ENCODE measurements around the gene VPS13C. TPM values are rescaled to one million over a fixed set of nuclear protein-coding genes. Genes with fewer than 3 reads are reported as not detected.

VPS13C gene
- total RNA-seq, 1 donor from 2014 or later = 51.6 TPM

DNA sequence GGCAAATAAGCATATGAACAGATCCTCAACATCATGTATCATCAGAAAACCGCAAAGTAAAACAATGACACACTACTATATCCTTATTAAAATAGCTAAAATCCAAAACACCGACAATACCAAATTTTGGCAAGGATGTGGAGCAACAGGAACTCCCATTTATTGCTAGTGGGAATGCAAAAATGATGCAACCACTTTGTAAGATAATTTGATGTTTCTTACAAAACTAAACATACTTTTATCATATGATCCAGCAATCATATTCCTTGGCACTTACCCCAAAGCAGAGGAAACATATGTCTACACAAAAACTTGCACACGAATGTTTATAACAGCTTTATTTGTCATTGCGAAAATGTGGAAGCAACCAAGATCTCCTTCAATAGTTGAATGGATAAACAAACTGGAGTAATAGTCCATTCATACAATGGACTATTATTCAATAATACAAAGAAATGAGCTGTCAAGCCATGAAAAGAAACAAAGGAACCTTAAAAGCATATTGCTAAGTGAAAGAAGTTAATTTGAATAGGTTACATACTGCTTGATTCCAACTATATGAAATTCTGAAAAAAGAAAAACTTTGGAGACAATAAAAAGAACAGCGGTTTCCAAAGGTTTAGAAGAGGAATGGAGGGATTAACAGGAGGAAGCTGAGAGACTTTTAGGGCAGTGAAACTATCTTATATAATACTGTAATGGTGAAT is 172.0 kb downstream of the VPS13C start:
- no peak overlapping the region for H3K4me2 ChIP-seq
- Mint-ChIP-seq H3K27me3 (ENCODE audit: insufficient read depth, low read depth) (no peaks in the 10 kb centered on the region), H3K36me3 (peaks cover 22% of the 10 kb centered on the region), H3K27ac (no peak overlapping the region), H3K4me3 (no peak overlapping the region), H3K9me3 (peaks cover 10% of the 10 kb centered on the region), H3K4me1 (no peaks in the 10 kb centered on the region)
- no peak overlapping the region for H2AFZ ChIP-seq (replicated peaks)
- H3K4me1 ChIP-seq = peaks cover 13% of the 10 kb centered on the region
- no peaks in the 10 kb centered on the region for H3K27me3 ChIP-seq
- H3K9ac ChIP-seq = no peak overlapping the region
- H3K4me3 ChIP-seq = no peak overlapping the region
- no peaks in the 10 kb centered on the region for H4K20me1 ChIP-seq (ENCODE audit: low read depth)
- H3K36me3 ChIP-seq = peaks cover 10% of the 10 kb centered on the region
- H3K27ac ChIP-seq = no peak overlapping the region
- H3K79me2 ChIP-seq (ENCODE audit: low read depth) = no peaks in the 10 kb centered on the region
- DNase-seq (ENCODE audit: low spot score) = no peak
- peaks cover 6% of the 10 kb centered on the region for H3K9me3 ChIP-seq (ENCODE audit: low read depth)
- peaks cover 14% of the 10 kb centered on the region for H3F3A ChIP-seq (ENCODE audit: low read depth)
- TF ChIP-seq EZH2 (IDR thresholded peaks at IDR 0.05) (no peak), CTCF (IDR thresholded peaks at IDR 0.05) (no peak), EZH2phosphoT487 (IDR thresholded peaks at IDR 0.05) (no peak)

DNA sequence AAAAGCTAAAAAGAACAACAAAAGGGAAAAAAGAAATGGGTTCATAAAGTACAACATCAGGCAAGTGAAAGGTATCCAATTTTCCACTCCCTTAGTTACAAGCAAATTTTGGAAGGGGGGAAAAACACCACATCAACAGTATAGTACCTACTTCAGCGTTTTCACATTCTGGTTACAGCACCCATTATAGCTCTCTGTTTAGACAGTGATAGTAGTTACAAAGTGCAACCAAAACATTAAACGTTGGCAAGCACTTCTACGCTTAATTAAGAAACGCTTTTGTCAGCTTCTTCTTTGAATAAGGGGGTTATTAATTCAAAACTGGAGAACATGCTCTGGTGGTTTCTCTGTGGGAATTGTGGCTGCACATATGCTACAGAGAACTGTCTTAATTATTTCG is 180.2 kb downstream of the VPS13C start:
- no peak overlapping the region for H3K27ac ChIP-seq
- H3K79me2 ChIP-seq (ENCODE audit: low read depth) = no peaks in the 10 kb centered on the region
- TF ChIP-seq EZH2 (IDR thresholded peaks at IDR 0.05) (no peak), EZH2phosphoT487 (IDR thresholded peaks at IDR 0.05) (no peak), CTCF (IDR thresholded peaks at IDR 0.05) (no peak)
- no peaks in the 10 kb centered on the region for H4K20me1 ChIP-seq (ENCODE audit: low read depth)
- H3K4me1 ChIP-seq = no peaks in the 10 kb centered on the region
- no peaks in the 10 kb centered on the region for H3K27me3 Mint-ChIP-seq (ENCODE audit: insufficient read depth, low read depth)
- no peak overlapping the region for H3K27ac Mint-ChIP-seq
- no peak for DNase-seq (ENCODE audit: low spot score)
- H3K4me2 ChIP-seq = no peak overlapping the region
- H3K36me3 Mint-ChIP-seq = no peaks in the 10 kb centered on the region
- no peaks in the 10 kb centered on the region for H3K27me3 ChIP-seq
- H3K4me3 ChIP-seq = no peak overlapping the region
- no peaks in the 10 kb centered on the region for H3K9me3 ChIP-seq (ENCODE audit: low read depth)
- no peak overlapping the region for H3K9ac ChIP-seq
- H3F3A ChIP-seq (ENCODE audit: low read depth) = no peaks in the 10 kb centered on the region
- no peaks in the 10 kb centered on the region for H3K4me1 Mint-ChIP-seq
- H3K36me3 ChIP-seq = peaks cover 7% of the 10 kb centered on the region
- no peaks in the 10 kb centered on the region for H3K9me3 Mint-ChIP-seq
- no peak overlapping the region for H2AFZ ChIP-seq (replicated peaks)
- no peak overlapping the region for H3K4me3 Mint-ChIP-seq

GRCh38 chr15:61879219-61879618 is 181.0 kb downstream of the VPS13C start:
- no peaks in the 10 kb centered on the region for H3K4me1 ChIP-seq
- H3K4me2 ChIP-seq = no peak overlapping the region
- H3K9me3 ChIP-seq (ENCODE audit: low read depth) = no peaks in the 10 kb centered on the region
- Mint-ChIP-seq H3K27ac (no peak overlapping the region), H3K4me1 (no peaks in the 10 kb centered on the region), H3K4me3 (no peak overlapping the region), H3K36me3 (no peaks in the 10 kb centered on the region), H3K9me3 (no peaks in the 10 kb centered on the region), H3K27me3 (ENCODE audit: insufficient read depth, low read depth) (no peaks in the 10 kb centered on the region)
- H3K4me3 ChIP-seq = no peak overlapping the region
- H3K9ac ChIP-seq = no peak overlapping the region
- no peak for DNase-seq (ENCODE audit: low spot score)
- TF ChIP-seq EZH2phosphoT487 (IDR thresholded peaks at IDR 0.05) (no peak), CTCF (IDR thresholded peaks at IDR 0.05) (no peak), EZH2 (IDR thresholded peaks at IDR 0.05) (no peak)
- peaks cover 7% of the 10 kb centered on the region for H3K36me3 ChIP-seq
- no peaks in the 10 kb centered on the region for H3F3A ChIP-seq (ENCODE audit: low read depth)
- no peaks in the 10 kb centered on the region for H4K20me1 ChIP-seq (ENCODE audit: low read depth)
- H3K79me2 ChIP-seq (ENCODE audit: low read depth) = no peaks in the 10 kb centered on the region
- H2AFZ ChIP-seq (replicated peaks) = no peak overlapping the region
- no peak overlapping the region for H3K27ac ChIP-seq
- no peaks in the 10 kb centered on the region for H3K27me3 ChIP-seq

All from neural progenitor cell (in vitro differentiated cells).